Measurements from ENCODE around the gene STOX1.

Gene STOX1

GRCh38 chr10:68895041-68895440 lies 67.7 kb downstream of the STOX1 start:
- TF ChIP-seq SIN3A (IDR thresholded peaks at IDR 0.05; ENCODE audit: borderline replicate concordance, insufficient read depth, low read length) (no peak), POLR2AphosphoS5 (IDR thresholded peaks at IDR 0.05; ENCODE audit: low read depth, low read length) (no peak), REST (IDR thresholded peaks at IDR 0.05; ENCODE audit: insufficient read depth in 1 of 2, low read depth in 2 of 2, low read length in 2 of 2) (no peak), TAF1 (IDR thresholded peaks at IDR 0.05; ENCODE audit: borderline replicate concordance, insufficient read depth, low read length) (no peak), FOXP2 (optimal IDR thresholded peaks at IDR 0.05; ENCODE audit: borderline replicate concordance, extremely low read depth, extremely low read length, insufficient read depth) (no peak)

- TF ChIP-seq SIN3A (IDR thresholded peaks at IDR 0.05; ENCODE audit: borderline replicate concordance, insufficient read depth, low read length) (no peak), POLR2AphosphoS5 (IDR thresholded peaks at IDR 0.05; ENCODE audit: low read depth, low read length) (no peak), REST (IDR thresholded peaks at IDR 0.05; ENCODE audit: insufficient read depth in 1 of 2, low read depth in 2 of 2, low read length in 2 of 2) (no peak), FOXP2 (optimal IDR thresholded peaks at IDR 0.05; ENCODE audit: borderline replicate concordance, extremely low read depth, extremely low read length, insufficient read depth) (no peak), TAF1 (IDR thresholded peaks at IDR 0.05; ENCODE audit: borderline replicate concordance, insufficient read depth, low read length) (no peak)
Observed at GRCh38 chr10:68897336-68897741, 70.0 kb downstream of the STOX1 start.

GRCh38 chr10:68899186-68899745 lies 71.9 kb downstream of the STOX1 start:
- TF ChIP-seq FOXP2 (optimal IDR thresholded peaks at IDR 0.05; ENCODE audit: borderline replicate concordance, extremely low read depth, extremely low read length, insufficient read depth) (no peak), REST (IDR thresholded peaks at IDR 0.05; ENCODE audit: insufficient read depth in 1 of 2, low read depth in 2 of 2, low read length in 2 of 2) (no peak), SIN3A (IDR thresholded peaks at IDR 0.05; ENCODE audit: borderline replicate concordance, insufficient read depth, low read length) (no peak), TAF1 (IDR thresholded peaks at IDR 0.05; ENCODE audit: borderline replicate concordance, insufficient read depth, low read length) (no peak), POLR2AphosphoS5 (IDR thresholded peaks at IDR 0.05; ENCODE audit: low read depth, low read length) (no peak)

- TF ChIP-seq TAF1 (IDR thresholded peaks at IDR 0.05; ENCODE audit: borderline replicate concordance, insufficient read depth, low read length): peak; percentile 98
- TF ChIP-seq FOXP2 (optimal IDR thresholded peaks at IDR 0.05; ENCODE audit: borderline replicate concordance, extremely low read depth, extremely low read length, insufficient read depth): no peak
- TF ChIP-seq REST (IDR thresholded peaks at IDR 0.05; ENCODE audit: insufficient read depth in 1 of 2, low read depth in 2 of 2, low read length in 2 of 2): peak in 1 of 2 experiments; percentile 5; a peak in 1 of 4 replicates
- TF ChIP-seq POLR2AphosphoS5 (IDR thresholded peaks at IDR 0.05; ENCODE audit: low read depth, low read length): no peak; the same call in none of the 2 replicates
Observed at GRCh38 chr10:68900427-68901104, 73.2 kb downstream of the STOX1 start.
